GM18909 (cell line): Measurements from ENCODE around the gene PTPRN2.
"Not testable (repeated sequence)": the region's sequence is repeated elsewhere in the genome, so short reads cannot be mapped to it uniquely, and the experiment has no call there.

Source experiments
- ATAC-seq: cut with Tn5 transposase; IDR thresholded peaks from one replicate; pipeline ENCODE4 v1.9.1; 2021; ENCODE audit warnings: mild to moderate bottlenecking; ENCODE audit not compliant: unreplicated experiment, poor library complexity

PTPRN2 gene

DNA sequence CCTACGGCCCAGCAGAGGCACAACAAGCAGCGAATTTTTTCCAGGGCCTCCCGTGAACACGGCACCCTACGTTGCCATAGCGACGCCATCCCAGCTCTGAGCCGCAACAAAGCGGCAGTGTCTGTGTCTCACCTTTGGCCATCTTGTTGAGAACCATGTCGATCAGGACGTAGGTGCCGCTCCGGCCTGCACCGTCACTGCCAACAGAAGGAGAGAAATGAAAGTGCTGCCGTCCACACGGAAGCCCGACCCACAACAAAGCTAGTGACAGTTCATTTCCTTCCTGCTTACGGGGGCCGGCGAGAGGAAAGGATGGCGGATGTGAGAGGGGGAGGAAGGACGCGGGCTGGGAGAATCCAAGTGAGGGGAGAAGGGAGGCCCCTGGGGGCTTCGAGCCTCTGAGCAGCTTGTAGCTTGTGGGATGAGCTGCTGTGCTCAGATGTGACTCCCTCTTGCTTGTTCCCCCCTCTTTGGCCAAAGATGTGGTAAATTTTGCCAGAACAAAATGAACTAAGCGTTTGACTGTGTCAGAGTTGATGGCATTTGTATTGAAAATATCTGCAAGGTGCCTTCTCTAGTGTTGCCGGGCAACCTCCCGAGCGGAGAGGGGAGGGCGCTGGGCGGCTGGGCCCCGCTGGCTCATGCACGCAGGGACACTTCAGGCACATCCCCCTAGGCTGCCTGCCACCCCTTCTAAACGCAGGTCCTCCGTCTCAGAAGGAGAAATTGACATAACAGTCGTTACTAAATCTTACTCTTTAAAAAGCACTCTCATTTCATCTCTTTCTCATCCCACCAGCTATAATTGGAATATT, 1018.6 kb downstream of the PTPRN2 start:
- ATAC-seq: peak; percentile 91

DNA sequence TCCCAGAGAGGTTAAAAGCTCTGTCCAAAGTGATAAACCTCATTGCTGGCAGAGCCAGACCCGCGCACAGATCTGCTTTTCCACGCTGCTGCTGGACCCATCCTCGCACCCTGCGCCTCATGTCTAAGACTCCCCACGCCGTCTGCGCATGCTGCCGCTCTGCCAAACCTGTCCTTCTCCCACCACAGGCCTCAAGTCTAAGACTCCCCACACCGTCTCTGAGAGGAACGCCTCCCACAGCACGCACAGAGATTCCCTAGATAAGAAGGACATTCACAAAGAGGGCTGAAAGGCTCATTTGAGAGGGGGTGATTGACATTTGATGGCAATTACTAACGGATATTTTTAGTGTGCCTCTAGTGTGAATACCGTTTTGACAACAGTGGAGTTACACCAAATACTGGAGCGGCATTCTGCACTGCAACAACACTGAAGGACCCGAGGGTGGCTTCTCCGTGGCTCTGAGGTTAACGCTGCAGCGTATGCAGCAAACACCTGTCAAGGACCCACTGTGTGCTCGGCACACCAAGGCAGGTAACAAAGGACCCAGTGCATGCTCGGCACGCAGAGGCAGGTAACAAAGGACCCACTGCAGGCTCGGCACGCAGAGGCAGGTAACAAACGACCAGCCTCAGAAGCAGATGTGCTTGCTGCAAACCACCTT, 1019.4 kb downstream of the PTPRN2 start:
- ATAC-seq: no peak

DNA sequence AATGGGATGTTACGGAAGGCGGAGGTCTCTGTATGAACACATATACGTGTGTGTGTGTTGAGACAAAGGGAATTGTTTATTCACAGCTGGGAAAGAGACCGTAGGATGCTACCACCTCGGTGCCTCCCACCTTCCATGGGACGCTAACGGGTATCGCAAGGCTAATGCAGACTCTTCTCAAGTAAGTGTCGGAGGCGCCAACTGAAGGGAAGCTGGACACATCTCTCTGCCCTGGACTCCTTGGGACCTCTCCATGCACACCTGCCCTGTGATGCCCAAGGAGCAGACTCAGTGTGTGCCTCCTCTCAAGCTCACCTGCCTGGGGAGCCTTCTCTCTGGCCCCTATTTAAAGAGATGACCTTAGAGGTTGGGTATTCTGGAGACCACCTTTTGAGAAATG, 1020.0 kb downstream of the PTPRN2 start:
- no peak for ATAC-seq

DNA sequence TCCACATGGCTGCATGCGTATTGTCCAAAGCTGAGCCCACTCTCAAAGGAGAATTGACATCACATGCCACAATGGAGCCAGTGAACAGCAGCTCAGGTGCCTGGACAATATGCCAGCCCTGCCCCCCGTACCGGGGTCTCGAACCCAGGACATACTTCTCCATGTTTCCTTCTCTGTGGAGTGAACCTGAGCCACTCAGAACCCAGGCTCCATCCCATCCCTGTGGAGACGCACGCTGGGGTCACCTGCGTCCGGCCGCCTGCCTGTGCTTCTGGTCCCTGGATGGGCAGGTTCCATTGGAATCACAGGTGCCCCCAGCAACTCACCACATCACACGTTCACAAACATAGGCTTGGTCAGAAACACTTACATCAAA, 1021.0 kb downstream of the PTPRN2 start:
- ATAC-seq: no peak

DNA sequence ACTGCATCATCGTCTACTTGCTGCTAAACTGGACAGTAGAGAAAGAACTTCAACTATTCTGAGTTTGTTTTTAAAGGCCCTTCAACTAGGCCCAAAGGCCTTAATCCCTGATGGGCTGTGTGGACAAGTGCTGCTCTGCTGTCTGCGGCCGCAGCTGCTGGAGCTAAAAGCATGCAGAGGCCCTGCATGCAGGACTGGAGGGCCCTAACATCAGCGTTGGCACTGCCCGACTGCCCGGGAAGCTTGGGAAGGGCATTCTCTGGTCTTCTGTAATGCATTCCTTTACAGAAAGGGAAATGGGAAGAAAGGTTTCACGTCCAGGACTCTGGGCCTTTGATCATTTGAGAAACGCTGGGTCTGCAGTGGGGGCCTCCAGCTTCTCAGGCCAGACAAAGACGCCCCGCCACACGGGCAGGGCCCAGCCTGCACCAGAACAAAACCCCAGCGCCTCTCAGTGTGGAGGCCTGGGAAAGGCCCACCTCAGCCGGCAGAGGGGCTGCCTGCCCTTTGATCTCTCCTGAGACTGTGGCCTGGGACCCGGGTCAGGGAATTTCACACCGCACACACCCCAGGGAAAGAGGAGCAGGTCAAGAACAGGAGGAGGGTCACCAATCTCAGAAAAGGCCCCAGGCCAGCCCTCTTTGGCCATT, 1021.5 kb downstream of the PTPRN2 start:
- no peak for ATAC-seq

DNA sequence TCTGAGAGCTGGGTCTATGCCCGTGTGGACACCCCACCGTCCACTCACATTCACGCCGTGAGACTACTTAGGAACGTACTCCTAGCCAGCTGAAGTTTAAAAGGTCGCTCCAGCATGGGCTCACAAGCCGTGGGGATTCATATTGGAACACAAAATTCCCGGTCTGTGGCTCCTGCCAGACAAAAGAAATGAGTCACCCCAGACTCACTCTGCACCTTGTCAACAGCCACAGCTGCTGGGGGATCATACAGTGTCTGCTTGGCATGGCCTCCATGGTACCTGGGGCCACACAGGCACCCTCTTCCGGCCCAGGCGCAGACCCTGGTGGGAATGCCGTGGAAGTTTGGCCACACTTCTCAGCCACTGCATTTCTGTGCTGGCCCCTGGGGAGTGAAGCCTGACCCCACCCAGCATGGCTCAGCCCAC, 1022.4 kb downstream of the PTPRN2 start:
- no peak for ATAC-seq

DNA sequence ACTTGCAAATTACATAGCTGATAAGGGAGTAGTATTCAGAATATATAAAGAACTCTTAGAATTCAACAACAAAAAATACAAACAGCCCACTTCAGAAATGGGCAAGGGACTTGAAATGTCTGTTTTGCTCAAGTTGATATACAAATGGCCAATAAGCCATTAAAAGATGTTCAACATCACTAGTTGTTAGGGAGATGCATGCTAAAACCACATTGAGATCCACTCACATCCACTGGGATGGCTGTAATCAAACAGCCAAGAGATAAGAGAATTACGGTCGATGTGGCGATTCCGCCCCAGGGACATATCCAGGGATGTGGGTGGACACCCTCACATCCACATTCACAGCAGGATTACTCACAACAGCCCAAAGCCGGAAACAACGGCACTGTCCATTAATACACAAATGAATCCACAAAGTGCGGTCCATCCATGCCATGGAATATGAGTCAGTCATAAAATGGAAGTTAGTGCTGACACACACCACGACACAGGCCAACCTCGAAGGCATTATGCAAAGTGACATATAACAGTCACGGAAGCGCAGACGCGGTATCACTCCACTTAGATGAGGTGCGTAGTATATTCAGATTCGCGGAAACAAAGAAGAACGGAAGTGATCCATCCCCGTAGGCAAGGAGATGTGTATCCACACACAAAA, 1023.0 kb downstream of the PTPRN2 start:
- ATAC-seq: no peak

DNA sequence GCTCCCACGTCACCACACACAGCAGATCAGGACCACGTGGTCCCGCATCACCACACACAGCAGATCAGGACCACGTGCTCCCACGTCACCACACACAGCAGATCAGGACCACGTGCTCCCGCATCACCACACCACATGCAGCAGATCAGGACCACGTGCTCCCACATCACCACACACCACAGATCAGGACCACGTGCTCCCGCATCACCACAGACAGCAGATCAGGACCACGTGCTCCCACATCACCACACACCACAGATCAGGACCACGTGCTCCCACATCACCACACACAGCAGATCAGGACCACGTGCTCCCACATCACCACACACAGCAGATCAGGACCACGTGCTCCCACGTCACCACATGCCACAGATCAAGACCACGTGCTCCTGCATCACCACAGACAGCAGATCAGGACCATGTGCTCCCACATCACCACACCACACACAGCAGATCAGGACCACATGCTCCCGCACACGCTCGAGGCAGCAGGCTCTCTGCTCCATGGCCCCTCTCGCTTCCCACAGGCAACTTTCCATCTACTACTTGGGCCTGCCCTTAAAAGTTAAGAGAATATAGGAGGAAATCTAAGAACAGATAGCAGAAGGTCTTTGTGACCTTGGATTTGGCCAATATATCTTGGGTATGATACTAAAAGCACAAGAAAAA, 1024.0 kb downstream of the PTPRN2 start:
- ATAC-seq: not testable (repeated sequence)

DNA sequence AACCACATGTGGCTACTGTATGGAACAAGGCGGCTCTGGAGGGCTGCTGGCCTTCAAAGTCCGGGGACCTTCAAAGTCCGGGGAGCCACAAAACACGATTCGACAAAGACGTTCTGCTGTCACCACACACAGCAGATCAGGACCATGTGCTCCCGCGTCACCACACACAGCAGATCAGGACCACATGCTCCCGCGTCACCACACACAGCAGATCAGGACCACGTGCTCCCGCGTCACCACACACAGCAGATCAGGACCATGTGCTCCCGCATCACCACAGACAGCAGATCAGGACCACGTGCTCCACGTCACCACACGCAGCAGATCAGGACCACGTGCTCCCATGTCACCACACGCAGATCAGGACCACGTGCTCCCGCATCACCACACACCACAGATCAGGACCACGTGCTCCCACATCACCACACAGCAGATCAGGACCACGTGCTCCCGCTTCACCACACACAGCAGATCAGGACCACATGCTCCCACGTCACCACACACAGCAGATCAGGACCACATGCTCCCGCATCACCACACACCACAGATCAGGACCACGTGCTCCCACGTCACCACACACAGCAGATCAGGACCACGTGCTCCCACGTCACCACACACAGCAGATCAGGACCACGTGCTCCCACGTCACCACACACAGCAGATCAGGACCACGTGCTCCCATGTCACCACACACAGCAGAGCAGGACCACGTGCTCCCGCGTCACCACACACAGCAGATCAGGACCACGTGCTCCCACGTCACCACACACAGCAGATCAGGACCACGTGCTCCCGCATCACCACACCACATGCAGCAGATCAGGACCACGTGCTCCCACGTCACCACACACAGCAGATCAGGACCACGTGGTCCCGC, 1024.9 kb downstream of the PTPRN2 start:
- not testable (repeated sequence) for ATAC-seq

DNA sequence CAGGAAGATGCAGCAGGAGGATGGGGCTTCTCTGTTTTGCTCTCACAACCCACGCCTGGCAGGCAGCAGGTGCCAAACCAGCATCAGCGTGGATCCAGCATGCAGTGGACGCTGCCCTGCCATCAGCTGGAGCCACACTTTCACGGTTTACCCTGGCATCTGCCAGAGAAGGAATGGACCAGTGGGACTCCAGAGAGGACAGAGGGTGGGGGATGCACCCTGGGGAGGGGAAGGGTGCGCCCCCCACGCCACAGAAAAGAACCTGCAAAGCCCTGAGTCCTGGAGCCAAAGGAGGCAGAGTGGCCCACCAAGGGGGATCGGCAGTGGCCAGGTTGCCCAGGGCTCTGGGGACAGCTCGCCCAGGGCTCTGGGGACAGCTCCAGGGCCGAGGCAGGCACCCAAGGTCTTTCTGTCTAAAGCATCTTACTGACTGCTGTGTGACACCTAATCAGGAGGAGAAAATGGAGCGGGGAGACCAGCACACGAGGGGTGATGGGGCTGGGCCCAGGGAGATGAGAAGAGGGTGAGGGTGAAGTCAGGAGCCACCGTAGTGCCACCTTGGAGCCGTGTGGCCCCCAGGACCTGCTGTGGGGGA, 1025.7 kb downstream of the PTPRN2 start:
- no peak for ATAC-seq

DNA sequence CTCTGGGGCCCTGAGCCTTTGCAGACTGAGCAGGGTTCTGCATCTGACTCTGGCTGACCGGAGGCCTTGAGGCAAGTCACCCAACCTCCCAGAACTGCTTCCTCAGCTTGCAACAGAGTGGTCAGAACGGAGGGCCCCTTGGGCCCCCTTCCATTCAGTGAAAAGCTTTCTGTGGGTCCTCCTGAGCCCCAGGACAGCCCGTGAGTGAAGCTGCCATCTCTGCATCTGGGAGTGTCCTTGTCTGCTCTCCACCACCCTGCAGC, 1026.2 kb downstream of the PTPRN2 start:
- ATAC-seq: no peak

DNA sequence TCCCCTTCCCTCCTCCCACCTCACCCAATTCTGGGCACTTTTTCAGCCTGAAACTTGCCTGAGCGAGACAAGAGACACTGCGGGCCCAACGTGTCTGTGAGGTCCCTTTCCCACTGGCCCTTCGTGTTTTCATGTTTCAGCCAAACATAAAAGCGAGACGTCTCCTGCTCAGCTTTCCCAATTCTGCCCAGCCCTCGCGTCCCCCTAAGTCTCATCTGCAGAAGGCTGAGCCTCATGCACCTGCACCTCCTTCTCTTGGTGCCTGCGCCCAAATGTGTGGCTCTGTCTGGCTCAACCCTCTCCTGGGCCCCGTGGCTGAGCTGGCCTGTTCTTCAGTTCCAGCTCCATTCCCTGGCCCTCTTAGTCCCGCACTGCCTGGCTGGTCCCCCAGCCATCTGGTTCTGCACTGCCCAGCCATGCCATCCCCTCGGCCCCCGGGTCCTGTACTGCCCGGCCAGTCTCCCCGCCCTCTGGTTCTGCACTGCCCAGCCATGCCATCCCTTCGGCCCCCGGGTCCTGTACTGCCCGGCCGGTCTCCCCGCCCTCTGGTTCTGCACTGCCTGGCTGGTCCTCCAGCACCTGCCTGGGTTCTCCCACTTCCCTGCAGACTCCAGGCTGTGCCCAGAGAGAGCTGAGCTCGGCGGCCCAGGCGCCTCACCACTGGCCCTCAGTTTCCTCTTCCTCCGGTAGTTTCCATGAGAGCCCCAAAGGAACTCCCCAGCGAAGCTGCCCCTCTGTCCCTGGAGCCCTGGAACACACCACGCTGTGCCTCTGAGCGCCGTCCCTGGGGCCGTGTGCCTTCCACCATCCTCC, 1026.7 kb downstream of the PTPRN2 start:
- ATAC-seq: no peak

DNA sequence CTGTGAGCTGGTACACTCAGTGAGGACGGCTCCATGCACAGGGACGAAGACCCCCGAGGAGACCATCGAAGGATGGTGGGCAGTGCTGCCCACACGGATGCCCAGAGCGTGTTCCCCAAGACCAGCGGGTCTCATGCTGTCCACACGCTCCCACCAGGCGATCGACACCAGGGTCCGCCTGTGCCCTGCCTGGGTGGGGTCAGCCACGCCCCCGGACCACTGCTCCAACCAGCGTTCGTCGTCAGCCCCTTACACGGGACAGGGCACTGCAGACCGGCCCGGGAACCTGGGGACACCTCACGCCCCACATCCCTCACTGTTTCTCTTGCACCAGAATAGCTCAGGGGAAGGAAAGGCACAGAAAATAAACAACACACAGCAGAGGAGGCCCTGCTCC, 1027.4 kb downstream of the PTPRN2 start:
- no peak for ATAC-seq

DNA sequence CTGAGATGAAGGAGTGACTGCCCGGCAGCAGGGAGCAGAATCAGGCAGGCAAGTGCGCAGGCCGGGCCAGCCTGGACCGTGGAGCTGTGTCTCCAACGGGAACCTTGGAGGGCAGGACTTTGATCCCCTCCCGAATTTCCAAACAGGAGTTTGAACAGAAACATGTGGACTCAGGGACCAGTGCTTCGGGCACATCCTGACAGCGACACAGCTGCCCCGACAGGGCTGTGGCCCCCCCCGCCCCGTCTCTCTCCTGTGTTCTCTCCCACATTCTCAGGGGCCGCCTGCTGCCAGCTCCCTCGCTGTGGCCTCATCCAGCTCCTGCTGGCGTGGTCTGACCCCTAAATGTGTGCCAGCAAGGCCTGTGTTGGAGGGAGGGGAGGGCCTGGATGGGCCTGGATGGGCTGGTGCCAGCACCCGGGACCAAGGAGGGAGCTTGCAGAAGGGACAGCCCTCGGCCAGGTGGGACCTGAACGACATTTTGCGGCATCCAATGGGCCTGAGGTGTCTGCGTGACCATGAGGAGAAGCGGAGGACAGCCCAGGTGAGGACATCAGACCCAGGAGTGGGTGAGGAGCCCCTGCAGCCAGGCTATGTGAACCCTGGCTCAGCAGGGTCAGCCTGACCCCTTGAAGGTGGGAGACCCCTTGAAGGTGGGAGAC, 1027.9 kb downstream of the PTPRN2 start:
- no peak for ATAC-seq

DNA sequence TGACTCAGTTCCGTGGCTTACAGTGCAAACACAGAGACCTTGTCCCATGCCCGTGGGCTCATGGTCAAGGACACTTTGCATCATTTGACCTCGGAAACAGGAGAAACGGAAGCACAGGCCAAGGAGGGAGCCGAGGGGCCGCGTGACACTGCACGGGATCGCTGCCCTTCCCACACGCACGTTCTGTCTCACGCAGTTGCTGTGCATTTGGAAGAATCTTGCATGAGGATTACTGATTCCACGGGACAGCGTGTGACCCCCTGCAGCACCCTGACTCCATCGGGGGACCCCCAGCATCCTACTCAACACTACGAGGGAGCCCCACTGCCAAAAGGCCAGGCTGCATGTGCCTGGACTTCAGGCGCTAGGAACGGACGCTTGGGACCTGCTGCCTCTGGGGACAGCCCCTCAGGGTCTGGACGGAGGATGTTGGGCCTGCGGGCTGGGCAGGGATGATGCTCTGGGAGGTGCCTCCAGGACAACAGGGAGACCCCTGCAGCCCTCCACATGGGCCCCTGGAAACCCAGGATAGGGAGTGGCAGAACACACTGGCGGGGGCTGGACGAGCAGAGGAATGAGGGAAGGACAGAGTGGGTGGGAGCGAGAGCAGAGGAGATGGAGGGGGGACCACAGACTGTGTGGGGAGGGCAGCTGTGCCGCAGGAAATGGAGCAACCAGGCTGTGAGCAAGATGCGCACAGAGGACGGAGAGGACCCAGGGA, 1028.6 kb downstream of the PTPRN2 start:
- no peak for ATAC-seq

DNA sequence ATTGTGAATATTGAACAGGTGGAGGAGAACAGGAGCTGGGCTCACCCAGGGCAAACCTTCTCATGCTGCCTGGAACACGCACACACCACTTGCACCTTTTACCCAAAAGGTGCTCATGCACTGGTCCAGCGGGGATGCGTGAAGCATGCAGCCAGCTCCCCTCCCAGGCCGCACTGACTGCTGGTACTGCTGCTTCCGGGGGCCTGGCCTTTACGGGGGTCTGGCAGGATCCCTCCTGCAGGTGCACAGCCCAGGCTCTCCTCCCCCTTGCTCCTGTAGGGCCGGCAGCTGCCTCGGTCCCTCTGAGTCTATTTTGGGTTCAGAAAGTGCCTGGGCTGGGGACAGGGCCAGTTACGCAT, 1029.1 kb downstream of the PTPRN2 start:
- no peak for ATAC-seq

DNA sequence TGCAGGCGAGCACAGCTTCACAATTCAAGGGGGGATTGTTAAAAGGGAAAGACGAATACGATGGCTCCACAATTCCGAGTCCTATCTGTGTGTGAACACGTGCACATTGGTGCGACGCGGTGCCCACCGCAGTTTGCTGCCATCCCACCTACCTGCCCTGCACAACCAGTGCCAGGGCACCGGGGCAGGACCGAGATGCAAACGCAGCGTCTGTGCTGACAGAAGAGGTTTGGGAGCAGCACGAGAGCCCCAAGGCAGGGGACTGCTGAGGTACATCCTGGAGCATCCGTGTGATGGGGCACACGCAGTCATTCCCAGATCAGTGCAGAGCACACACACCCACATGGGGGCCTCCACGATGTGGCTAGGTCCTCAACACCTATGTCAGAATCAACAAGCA, 1029.6 kb downstream of the PTPRN2 start:
- no peak for ATAC-seq
